ENCODE measurements around the gene MAG. TPM values are rescaled to one million over a fixed set of nuclear protein-coding genes. Genes with fewer than 3 reads are reported as not detected.

The MAG gene
- total RNA-seq, 1 experiment from 2014 or later, result 0.46 TPM

GRCh38 chr19:35266520-35267352 lies 25.2 kb upstream of the MAG start:
- peaks cover 32% of the 10 kb centered on the region for H3K36me3 Mint-ChIP-seq
- H3K27ac Mint-ChIP-seq, result peak overlapping the region; percentile 84

GRCh38 chr19:35267353-35267817 lies 24.6 kb upstream of the MAG start:
- no peak for TF ChIP-seq ERG (CRISPR knock-in tag; IDR thresholded peaks at IDR 0.05)
- 0 out of 2 replicates have a peak, but pooled peaks have one; percentile 29 for TF ChIP-seq ZNF281 (CRISPR knock-in tag; IDR thresholded peaks at IDR 0.05)
- peak; percentile 22; the same call in 1 of the 2 replicates for TF ChIP-seq HMGXB4 (CRISPR knock-in tag; IDR thresholded peaks at IDR 0.05)
- Mint-ChIP-seq H3K27me3 (ENCODE audit: low read depth) (no peaks in the 10 kb centered on the region), H3K36me3 (peaks cover 38% of the 10 kb centered on the region), H3K4me3 (peak overlapping the region; percentile 84), H3K9me3 (no peaks in the 10 kb centered on the region), H3K27ac (peak overlapping the region; percentile 97), H3K4me1 (peaks cover 7% of the 10 kb centered on the region)
- CTCF ChIA-PET, result interaction anchor here (0.6 to 2.5 kb wide), 3 partner anchors 115 to 425 kb away, joined by 3 to 8 read pairs (median 3); no protein-coding TSS in a partner anchor
- POLR2A ChIA-PET, result interaction anchor here (0.5 kb wide), 1 partner anchor 616 kb away, joined by 3 read pairs; no protein-coding TSS in a partner anchor
- DNase-seq (ENCODE audit: low spot score) (peak; percentile 42), ATAC-seq (peak; percentile 11)

More at GRCh38 chr19:35266520-35267352, 25.2 kb upstream of the MAG start:
- no peak for ATAC-seq
- POLR2A ChIA-PET, result interaction anchor here (0.6 kb wide), 1 partner anchor 20 kb away, joined by 3 read pairs; no protein-coding TSS in a partner anchor
- no peak for DNase-seq (ENCODE audit: low spot score)
- TF ChIP-seq HMGXB4 (CRISPR knock-in tag; IDR thresholded peaks at IDR 0.05), result 0 out of 2 replicates have a peak, but pooled peaks have one; percentile 41
- TF ChIP-seq JUN (CRISPR knock-in tag; IDR thresholded peaks at IDR 0.05), result no peak
- TF ChIP-seq ESRRA (CRISPR knock-in tag; IDR thresholded peaks at IDR 0.05; ENCODE audit: borderline replicate concordance), result no peak
- no peak for TF ChIP-seq ZNF425 (CRISPR knock-in tag; conservative IDR thresholded peaks at IDR 0.05)
- no peak for TF ChIP-seq GRHL2 (CRISPR knock-in tag; IDR thresholded peaks at IDR 0.05; ENCODE audit: insufficient replicate concordance, severe bottlenecking)
- no peak for TF ChIP-seq FOXK1 (CRISPR knock-in tag; IDR thresholded peaks at IDR 0.05)
- no peak for TF ChIP-seq ZNF232 (CRISPR knock-in tag; IDR thresholded peaks at IDR 0.05)
- peak overlapping the region; percentile 84 for H3K4me3 Mint-ChIP-seq
- H3K4me1 Mint-ChIP-seq, result peaks cover 7% of the 10 kb centered on the region
- CTCF ChIA-PET, result interaction anchor here (0.6 to 2.5 kb wide), 6 partner anchors 28 to 211 kb away, joined by 3 to 8 read pairs (median 3); no protein-coding TSS in a partner anchor
- no peaks in the 10 kb centered on the region for H3K27me3 Mint-ChIP-seq (ENCODE audit: low read depth)
- H3K9me3 Mint-ChIP-seq, result no peaks in the 10 kb centered on the region
